Panc1 (cell line): ENCODE results near the gene PER2. TPM values are rescaled to one million over a fixed set of nuclear protein-coding genes. Genes with fewer than 3 reads are reported as not detected.

ENCODE experiments used
- ATAC-seq: fragments of 200-7000 bp; cut with Tn5 transposase; 2 replicates; pipeline ENCODE4 v1.9.1; 2020; ENCODE audit warnings: mild to moderate bottlenecking, moderate library complexity
- BruUV-seq: library from RNA; stranded (reverse); fragments of 400-500 nt; replicated peaks from 2 replicates; lab custom pipeline; 2021; lab: Mats Ljungman, UMichigan
- CTCF ChIA-PET: fragments of 300-600 bp; sonication (Branson Sonifier 250); formaldehyde crosslinking; loops from one replicate; lab custom pipeline; 2022; ENCODE audit warnings: antibody characterized with exemption; lab: Charles Lee
- POLR2A ChIA-PET: fragments of 300-600 bp; sonication (Branson Sonifier 250); formaldehyde crosslinking; loops from one replicate; lab custom pipeline; 2022; ENCODE audit warnings: antibody characterized with exemption; lab: Charles Lee
- DNase-seq: peaks from one replicate; pipeline ENCODE4 v3.0.0-alpha.2; 2010; ENCODE audit warnings: low read depth, low spot score
- H3K27ac ChIP-seq: 2 replicates; pipeline ENCODE4 v1.5.1; 2011; ENCODE audit warnings: mild to moderate bottlenecking, low read length, inconsistent platforms
- H3K27me3 ChIP-seq: fragments of 200-500 bp; sonication (Bioruptor generic); 2 replicates; pipeline ENCODE4 v1.6.0; 2014; ENCODE audit warnings: low read length, inconsistent platforms; ENCODE audit not compliant: control insufficient read depth, insufficient read depth
- H3K36me3 ChIP-seq: fragments of 200-500 bp; sonication (Bioruptor generic); 2 replicates; pipeline ENCODE4 v1.5.1; 2014; ENCODE audit warnings: inconsistent platforms, mild to moderate bottlenecking, low read length, moderate library complexity; ENCODE audit not compliant: control insufficient read depth, insufficient read depth
- H3K4me1 ChIP-seq: 2 replicates; pipeline ENCODE4 v1.5.1; 2011; ENCODE audit warnings: inconsistent platforms, mild to moderate bottlenecking, low read length, moderate library complexity; ENCODE audit not compliant: control insufficient read depth, insufficient read depth
- H3K4me3 ChIP-seq, 2 experiments: 2 replicates each; pipeline ENCODE4 v1.5.1; 2011 to 2012; ENCODE audit warnings: low read depth in 2 of 2, low read length in 2 of 2, mild to moderate bottlenecking in 2 of 2, inconsistent platforms in 1 of 2, moderate library complexity in 1 of 2
- H3K9me3 ChIP-seq: fragments of 200-500 bp; sonication (Bioruptor generic); 2 replicates; pipeline ENCODE4 v1.5.1; 2014; ENCODE audit warnings: low read depth, mild to moderate bottlenecking, inconsistent platforms, low read length, moderate library complexity; ENCODE audit not compliant: control insufficient read depth, insufficient read depth
- CTCF ChIP-seq: fragments of 450-650 bp; IDR thresholded peaks from 2 replicates; pipeline ENCODE4 v1.5.1; 2017; ENCODE audit warnings: mild to moderate bottlenecking
- POLR2AphosphoS5 ChIP-seq: IDR thresholded peaks from 2 replicates; pipeline ENCODE4 v1.6.1; 2012; ENCODE audit warnings: mild to moderate bottlenecking, low read depth, low read length, moderate library complexity
- REST ChIP-seq, 2 experiments: IDR thresholded peaks; 2 replicates each; pipeline ENCODE4 v1.6.1; 2011 to 2012; ENCODE audit warnings: low read depth in 2 of 2, control low read depth in 1 of 2, low read length in 1 of 2, mild to moderate bottlenecking in 1 of 2, moderate library complexity in 1 of 2; ENCODE audit not compliant: insufficient read depth in 1 of 2
- SIN3A ChIP-seq: IDR thresholded peaks from 2 replicates; pipeline ENCODE4 v1.6.1; 2012; ENCODE audit warnings: low read depth, mild to moderate bottlenecking, low read length, moderate library complexity, borderline replicate concordance; ENCODE audit not compliant: insufficient read depth
- TCF7L2 ChIP-seq: IDR thresholded peaks from 2 replicates; pipeline ENCODE4 v1.6.1; 2011; ENCODE audit warnings: mild to moderate bottlenecking, low read depth, low read length, inconsistent platforms
- in situ Hi-C: cut with HindIII; loops from 2 replicates; pipeline ENCODE4 v1.10.0; 2016; ENCODE audit warnings: low sequenced_read_pairs, low pct_unique_long_range_greater_than_20kb
- intact Hi-C: fragments of 100-400 bp; cut with micrococcal nuclease; formaldehyde crosslinking; loops from one replicate; pipeline ENCODE4 v1.10.0; 2022; ENCODE audit not compliant: unreplicated experiment
- total RNA-seq: library from RNA; stranded (reverse); gene quantifications from one replicate; pipeline ENCODE4 v1.2.1, GENCODE V29; 2021; ENCODE audit not compliant: unreplicated experiment

Gene PER2
- total RNA-seq, 1 experiment from 2014 or later: 9.9 TPM

- ChIA-PET CTCF (no interaction called here), POLR2A (no interaction called here)
- BruUV-seq: no TSS peak
Measured at GRCh38 chr2:238256594-238257104, 31.8 kb downstream of the PER2 start.

GRCh38 chr2:238256111-238256510 is 32.3 kb downstream of the PER2 start:
- TF ChIP-seq CTCF (no peak), SIN3A (no peak), POLR2AphosphoS5 (no peak), REST (IDR thresholded peaks at IDR 0.05; ENCODE audit: insufficient read depth in 1 of 2, low read depth in 2 of 2, low read length in 1 of 2) (no peak), TCF7L2 (no peak)
- ATAC-seq (no peak), DNase-seq (no peak)
- no peaks in the 10 kb centered on the region for H3K27me3 ChIP-seq
- no TSS peak for BruUV-seq
- H3K9me3 ChIP-seq: no peaks in the 10 kb centered on the region
- ChIA-PET CTCF (no interaction called here), POLR2A (no interaction called here)
- no peak overlapping the region for H3K27ac ChIP-seq
- no peak overlapping the region for H3K4me3 ChIP-seq
- intact Hi-C loops (no loop called here), in situ Hi-C loops (no loop called here)
- H3K4me1 ChIP-seq: no peaks in the 10 kb centered on the region
- H3K36me3 ChIP-seq: no peaks in the 10 kb centered on the region

More at GRCh38 chr2:238256594-238257104, 31.8 kb downstream of the PER2 start:
- intact Hi-C loops: no loop called here
- DNase-seq: peak; percentile 51
- ATAC-seq: peak; percentile 92
- no peak overlapping the region for H3K27ac ChIP-seq
- no peak overlapping the region for H3K4me3 ChIP-seq
- H3K36me3 ChIP-seq: no peaks in the 10 kb centered on the region
- TF ChIP-seq TCF7L2 (no peak), SIN3A (no peak), CTCF (peak; percentile 99)
- H3K27me3 ChIP-seq: no peaks in the 10 kb centered on the region
- H3K9me3 ChIP-seq: no peaks in the 10 kb centered on the region
- in situ Hi-C loops: no loop called here
- no peaks in the 10 kb centered on the region for H3K4me1 ChIP-seq
